OCI-LY1 (cell line): ENCODE results near the gene PATJ.

Experiments
- H2AFZ ChIP-seq: fragments of 200-600 bp; sonication (generic), shearing (Covaris generic); 2 replicates; pipeline ENCODE4 v1.6.0; 2014; ENCODE audit warnings: antibody characterized with exemption, mild to moderate bottlenecking, low read length
- H3F3A ChIP-seq: fragments of 200-600 bp; sonication (generic), shearing (Covaris generic); 2 replicates; pipeline ENCODE4 v1.6.0; 2014; ENCODE audit warnings: mild to moderate bottlenecking, antibody characterized with exemption, low read length, moderate library complexity; ENCODE audit not compliant: insufficient read depth
- H3K27ac ChIP-seq: fragments of 200-600 bp; sonication (generic); 2 replicates; pipeline ENCODE4 v1.5.1; 2014; ENCODE audit warnings: low read length, mixed run types, mild to moderate bottlenecking, low read depth; ENCODE audit not compliant: poor library complexity, severe bottlenecking
- H3K27me3 ChIP-seq: fragments of 200-600 bp; sonication (generic); 2 replicates; pipeline ENCODE4 v1.6.0; 2014; ENCODE audit warnings: antibody characterized with exemption, mild to moderate bottlenecking, low read length, moderate library complexity; ENCODE audit not compliant: insufficient read depth
- H3K36me3 ChIP-seq: fragments of 200-600 bp; sonication (generic); 2 replicates; pipeline ENCODE4 v1.6.1; 2014; ENCODE audit warnings: mild to moderate bottlenecking, antibody characterized with exemption, low read length, moderate library complexity, mixed read lengths; ENCODE audit not compliant: insufficient read depth
- H3K4me1 ChIP-seq: fragments of 200-600 bp; sonication (generic); 2 replicates; pipeline ENCODE4 v1.5.1; 2014; ENCODE audit warnings: mild to moderate bottlenecking, low read length, moderate library complexity; ENCODE audit not compliant: insufficient read depth, severe bottlenecking
- H3K4me2 ChIP-seq: fragments of 200-600 bp; sonication (generic), shearing (Covaris generic); 2 replicates; pipeline ENCODE4 v1.6.1; 2014; ENCODE audit warnings: low read length
- H3K4me3 ChIP-seq: fragments of 200-600 bp; sonication (generic); 2 replicates; pipeline ENCODE4 v1.5.1; 2014; ENCODE audit warnings: low read length, low read depth, mild to moderate bottlenecking, mixed read lengths; ENCODE audit not compliant: poor library complexity, severe bottlenecking
- H3K79me2 ChIP-seq: fragments of 200-600 bp; shearing (Covaris generic); 2 replicates; pipeline ENCODE4 v1.6.1; 2016; ENCODE audit warnings: mixed run types, low read length, mixed read lengths; ENCODE audit not compliant: insufficient read depth
- H3K9ac ChIP-seq: fragments of 200-600 bp; sonication (generic), shearing (Covaris generic); 2 replicates; pipeline ENCODE4 v1.6.1; 2014; ENCODE audit warnings: mild to moderate bottlenecking, low read length, mixed read lengths
- H3K9me2 ChIP-seq: fragments of 200-600 bp; sonication (generic), shearing (Covaris generic); 2 replicates; pipeline ENCODE4 v1.6.1; 2014; ENCODE audit warnings: low read depth, mild to moderate bottlenecking, low read length, mixed read lengths
- H3K9me3 ChIP-seq: fragments of 200-600 bp; shearing (Covaris generic); 2 replicates; pipeline ENCODE4 v1.6.1; 2014; ENCODE audit warnings: low read length, mixed read lengths
- H4K20me1 ChIP-seq: fragments of 200-600 bp; sonication (generic), shearing (Covaris generic); 2 replicates; pipeline ENCODE4 v1.6.0; 2016; ENCODE audit warnings: mild to moderate bottlenecking, low read length; ENCODE audit not compliant: insufficient read depth
- CTCF ChIP-seq: fragments of 200-600 bp; sonication (generic), shearing (Covaris generic); IDR thresholded peaks from 2 replicates; pipeline ENCODE4 v1.5.1; 2017; ENCODE audit warnings: mild to moderate bottlenecking, antibody characterized with exemption, low read length, moderate library complexity, mixed read lengths
- EZH2 ChIP-seq: fragments of 200-600 bp; sonication (generic), shearing (Covaris generic); IDR thresholded peaks from 2 replicates; pipeline ENCODE4 v1.8.0; 2017; ENCODE audit warnings: borderline replicate concordance, mixed run types, mild to moderate bottlenecking, antibody characterized with exemption, low read length, moderate library complexity, mixed read lengths

PATJ gene

GRCh38 chr1:61976566-61976965 lies 234.3 kb downstream of the PATJ start:
- H3K36me3 ChIP-seq: no peaks in the 10 kb centered on the region
- H3K79me2 ChIP-seq: no peaks in the 10 kb centered on the region
- no peak overlapping the region for H3K27ac ChIP-seq
- H3K4me2 ChIP-seq: no peak overlapping the region
- H3K4me1 ChIP-seq: no peaks in the 10 kb centered on the region
- H3K9me3 ChIP-seq: no peaks in the 10 kb centered on the region
- H3K9ac ChIP-seq: no peak overlapping the region
- H3K4me3 ChIP-seq: no peak overlapping the region
- H3K9me2 ChIP-seq: no peaks in the 10 kb centered on the region
- H3F3A ChIP-seq: no peaks in the 10 kb centered on the region
- H2AFZ ChIP-seq: no peak overlapping the region
- H3K27me3 ChIP-seq: no peaks in the 10 kb centered on the region
- H4K20me1 ChIP-seq: no peaks in the 10 kb centered on the region
- TF ChIP-seq CTCF (no peak), EZH2 (no peak)

- H3K4me2 ChIP-seq: no peak overlapping the region
- H3K4me3 ChIP-seq: no peak overlapping the region
- H3K9ac ChIP-seq: no peak overlapping the region
- no peaks in the 10 kb centered on the region for H3F3A ChIP-seq
- no peaks in the 10 kb centered on the region for H4K20me1 ChIP-seq
- no peak overlapping the region for H3K27ac ChIP-seq
- TF ChIP-seq CTCF (no peak), EZH2 (no peak)
- no peaks in the 10 kb centered on the region for H3K36me3 ChIP-seq
- no peak overlapping the region for H2AFZ ChIP-seq
- no peaks in the 10 kb centered on the region for H3K79me2 ChIP-seq
- no peaks in the 10 kb centered on the region for H3K4me1 ChIP-seq
- H3K9me3 ChIP-seq: no peaks in the 10 kb centered on the region
- H3K27me3 ChIP-seq: no peaks in the 10 kb centered on the region
- H3K9me2 ChIP-seq: no peaks in the 10 kb centered on the region
Measured at GRCh38 chr1:61978796-61979195, 236.5 kb downstream of the PATJ start.

- no peaks in the 10 kb centered on the region for H3K79me2 ChIP-seq
- no peaks in the 10 kb centered on the region for H3K9me2 ChIP-seq
- H3K4me2 ChIP-seq: no peak overlapping the region
- no peak overlapping the region for H3K4me3 ChIP-seq
- H4K20me1 ChIP-seq: no peaks in the 10 kb centered on the region
- no peaks in the 10 kb centered on the region for H3F3A ChIP-seq
- no peak overlapping the region for H3K9ac ChIP-seq
- no peaks in the 10 kb centered on the region for H3K9me3 ChIP-seq
- H3K4me1 ChIP-seq: no peaks in the 10 kb centered on the region
- H3K36me3 ChIP-seq: no peaks in the 10 kb centered on the region
- TF ChIP-seq CTCF (no peak), EZH2 (no peak)
- no peak overlapping the region for H2AFZ ChIP-seq
- H3K27me3 ChIP-seq: no peaks in the 10 kb centered on the region
- no peak overlapping the region for H3K27ac ChIP-seq
Measured at GRCh38 chr1:61979729-61980128, 237.4 kb downstream of the PATJ start.
